OCI-LY7 (cell line): ENCODE data around the gene PLEKHH2. TPM values are rescaled to one million over a fixed set of nuclear protein-coding genes. Genes with fewer than 3 reads are reported as not detected.

Source experiments
- BruUV-seq: library from RNA; stranded (reverse); fragments of 400-500 nt; replicated peaks from 2 replicates; lab custom pipeline; 2021; lab: Mats Ljungman, UMichigan
- CTCF ChIA-PET: fragments of 300-600 bp; sonication (Branson Sonifier 250); formaldehyde crosslinking; loops from one replicate; lab custom pipeline; 2022; ENCODE audit warnings: antibody characterized with exemption; ENCODE audit not compliant: unreplicated experiment; lab: Charles Lee
- POLR2A ChIA-PET: fragments of 300-600 bp; sonication (Branson Sonifier 250); formaldehyde crosslinking; loops from one replicate; lab custom pipeline; 2022; ENCODE audit warnings: antibody characterized with exemption; lab: Charles Lee
- DNase-seq: peaks from one replicate; pipeline ENCODE4 v3.0.0-alpha.2; 2015; ENCODE audit warnings: low spot score
- H2AFZ ChIP-seq: fragments of 200-600 bp; sonication (generic), shearing (Covaris generic); 2 replicates; pipeline ENCODE4 v1.6.1; 2014; ENCODE audit warnings: mild to moderate bottlenecking, antibody characterized with exemption, low read length, moderate library complexity
- H3K27ac ChIP-seq: fragments of 200-600 bp; sonication (generic); 2 replicates; pipeline ENCODE4 v1.5.1; 2014; ENCODE audit warnings: mixed run types, low read depth, mild to moderate bottlenecking, moderate library complexity, low read length, inconsistent platforms; ENCODE audit not compliant: poor library complexity, severe bottlenecking
- H3K36me3 ChIP-seq: fragments of 200-600 bp; sonication (generic); 2 replicates; pipeline ENCODE4 v1.6.1; 2014; ENCODE audit warnings: mild to moderate bottlenecking, antibody characterized with exemption, low read length, moderate library complexity, mixed read lengths; ENCODE audit not compliant: insufficient read depth
- H3K4me1 ChIP-seq: fragments of 200-600 bp; sonication (generic); 2 replicates; pipeline ENCODE4 v1.5.1; 2014; ENCODE audit warnings: mild to moderate bottlenecking, low read length; ENCODE audit not compliant: insufficient read depth, poor library complexity, severe bottlenecking
- H3K4me2 ChIP-seq: fragments of 200-600 bp; sonication (generic); 2 replicates; pipeline ENCODE4 v1.6.1; 2014; ENCODE audit warnings: mild to moderate bottlenecking, low read length
- H3K4me3 ChIP-seq: fragments of 200-600 bp; sonication (generic); 2 replicates; pipeline ENCODE4 v1.5.1; 2014; ENCODE audit warnings: mild to moderate bottlenecking, low read depth, low read length; ENCODE audit not compliant: poor library complexity, severe bottlenecking
- H3K79me2 ChIP-seq: fragments of 200-600 bp; sonication (generic); 2 replicates; pipeline ENCODE4 v1.6.1; 2016; ENCODE audit warnings: low read depth, mild to moderate bottlenecking, low read length, moderate library complexity, mixed read lengths; ENCODE audit not compliant: insufficient read depth
- H3K9me2 ChIP-seq: fragments of 200-600 bp; sonication (generic); 2 replicates; pipeline ENCODE4 v1.6.1; 2016; ENCODE audit warnings: mild to moderate bottlenecking, low read length, mixed read lengths; ENCODE audit not compliant: insufficient read depth
- H3K9me3 ChIP-seq: fragments of 200-600 bp; sonication (generic); 2 replicates; pipeline ENCODE4 v1.6.1; 2014; ENCODE audit warnings: mild to moderate bottlenecking, mixed run types, low read length, mixed read lengths
- H4K20me1 ChIP-seq: fragments of 200-600 bp; sonication (generic); 2 replicates; pipeline ENCODE4 v1.6.1; 2014; ENCODE audit warnings: mild to moderate bottlenecking, antibody characterized with exemption, low read length, moderate library complexity, mixed read lengths; ENCODE audit not compliant: insufficient read depth
- EZH2phosphoT487 ChIP-seq: fragments of 200-600 bp; sonication (generic); IDR thresholded peaks from 2 replicates; pipeline ENCODE4 v1.6.1; 2018; ENCODE audit warnings: low read depth, borderline replicate concordance, mild to moderate bottlenecking, mixed run types, antibody characterized with exemption, low read length, moderate library complexity, mixed read lengths
- intact Hi-C: fragments of 100-400 bp; cut with micrococcal nuclease; formaldehyde crosslinking; loops from one replicate; pipeline ENCODE4 v1.10.0; 2022; ENCODE audit not compliant: unreplicated experiment
- total RNA-seq, 2 experiments: library from RNA; depleted of rRNA in 1 of 2; stranded (reverse); fragments of >200 nt in 1 of 2; shearing (Covaris generic) in 1 of 2; gene quantifications; 2 replicates each; pipeline ENCODE4 v1.2.3, GENCODE V29; 2014 to 2022
- TF ChIP-seq, protein P1 (sequence below): fragments of 200-600 bp; sonication (generic); conservative IDR thresholded peaks from 2 replicates; pipeline ENCODE4 v1.5.1; 2014; ENCODE audit warnings: mild to moderate bottlenecking, antibody characterized with exemption, low read length, moderate library complexity, mixed read lengths

The PLEKHH2 gene
- total RNA-seq, 2 experiments from 2014 or later: 1.5 to 2.6 TPM

DNA sequence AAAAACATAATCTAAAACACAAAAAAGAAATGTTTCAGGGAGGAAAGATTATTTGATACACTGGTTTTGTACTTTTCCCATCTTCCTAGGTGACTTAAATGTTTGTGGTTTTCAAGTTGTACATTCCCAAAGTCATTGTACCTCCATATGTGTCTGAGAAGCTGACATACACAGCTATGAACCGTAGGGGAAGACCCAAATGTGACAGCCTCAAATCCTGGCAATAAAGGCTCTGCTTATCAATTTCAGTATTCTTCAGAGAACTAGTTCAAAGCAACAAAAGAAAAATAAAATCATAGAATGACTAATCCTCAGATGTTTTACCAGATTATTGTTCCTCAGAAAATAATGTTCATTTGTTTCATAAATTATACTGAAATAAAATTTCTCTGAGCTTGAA is 139.3 kb downstream of the PLEKHH2 start:
- intact Hi-C loops: no loop called here
- H3K79me2 ChIP-seq: no peaks in the 10 kb centered on the region
- no peaks in the 10 kb centered on the region for H3K36me3 ChIP-seq
- ChIA-PET CTCF (no interaction called here), POLR2A (interaction anchor here (1.3 kb wide), 1 partner anchor 10 kb away, joined by 3 read pairs; no protein-coding TSS in a partner anchor)
- no peak overlapping the region for H2AFZ ChIP-seq
- H3K9me3 ChIP-seq: no peaks in the 10 kb centered on the region
- no peak overlapping the region for H3K4me3 ChIP-seq
- no peak overlapping the region for H3K27ac ChIP-seq
- no TSS peak for BruUV-seq
- H3K4me2 ChIP-seq: no peak overlapping the region
- 0 out of 2 replicates have a peak, but pooled peaks cover 4% of the 10 kb centered on the region for H3K9me2 ChIP-seq
- H4K20me1 ChIP-seq: no peaks in the 10 kb centered on the region
- DNase-seq: no peak
- peaks cover 8% of the 10 kb centered on the region for H3K4me1 ChIP-seq
- TF ChIP-seq EZH2phosphoT487: no peak
- TF ChIP-seq, protein P1, sequence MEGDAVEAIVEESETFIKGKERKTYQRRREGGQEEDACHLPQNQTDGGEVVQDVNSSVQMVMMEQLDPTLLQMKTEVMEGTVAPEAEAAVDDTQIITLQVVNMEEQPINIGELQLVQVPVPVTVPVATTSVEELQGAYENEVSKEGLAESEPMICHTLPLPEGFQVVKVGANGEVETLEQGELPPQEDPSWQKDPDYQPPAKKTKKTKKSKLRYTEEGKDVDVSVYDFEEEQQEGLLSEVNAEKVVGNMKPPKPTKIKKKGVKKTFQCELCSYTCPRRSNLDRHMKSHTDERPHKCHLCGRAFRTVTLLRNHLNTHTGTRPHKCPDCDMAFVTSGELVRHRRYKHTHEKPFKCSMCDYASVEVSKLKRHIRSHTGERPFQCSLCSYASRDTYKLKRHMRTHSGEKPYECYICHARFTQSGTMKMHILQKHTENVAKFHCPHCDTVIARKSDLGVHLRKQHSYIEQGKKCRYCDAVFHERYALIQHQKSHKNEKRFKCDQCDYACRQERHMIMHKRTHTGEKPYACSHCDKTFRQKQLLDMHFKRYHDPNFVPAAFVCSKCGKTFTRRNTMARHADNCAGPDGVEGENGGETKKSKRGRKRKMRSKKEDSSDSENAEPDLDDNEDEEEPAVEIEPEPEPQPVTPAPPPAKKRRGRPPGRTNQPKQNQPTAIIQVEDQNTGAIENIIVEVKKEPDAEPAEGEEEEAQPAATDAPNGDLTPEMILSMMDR: no peak

DNA sequence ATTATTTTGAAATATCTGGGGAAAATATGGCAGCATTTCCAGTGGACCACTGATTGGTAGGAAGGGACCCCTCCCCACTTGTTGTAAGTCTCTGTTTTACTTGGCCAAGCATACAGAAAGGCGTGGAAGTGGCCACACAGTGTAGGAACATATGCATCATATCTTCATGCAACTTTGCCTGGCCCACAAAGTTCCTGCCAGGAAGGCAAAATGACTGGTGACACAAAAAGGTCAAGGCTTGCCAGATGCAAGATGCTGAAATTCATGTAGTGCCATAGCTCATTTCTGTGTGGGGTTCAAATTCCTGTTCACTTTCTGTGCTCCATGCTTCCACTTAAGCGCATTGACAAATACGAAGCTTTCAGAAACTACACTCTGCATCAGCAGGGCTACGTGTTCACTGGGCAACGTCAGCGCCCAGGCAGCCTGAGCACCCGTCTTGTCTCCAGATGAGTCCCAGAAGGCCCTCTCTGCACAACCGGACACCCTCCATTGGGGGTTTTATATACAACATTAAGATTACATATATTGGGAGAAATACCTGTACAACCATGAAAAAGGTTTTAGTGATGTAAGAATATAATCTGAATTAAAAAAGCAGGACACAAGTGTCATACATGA is 140.4 kb downstream of the PLEKHH2 start:
- Histone ChIP-seq H3K27ac (no peak overlapping the region), H3K4me1 (peaks cover 8% of the 10 kb centered on the region), H3K79me2 (no peaks in the 10 kb centered on the region), H3K9me2 (0 out of 2 replicates have a peak, but pooled peaks cover 4% of the 10 kb centered on the region), H3K9me3 (no peaks in the 10 kb centered on the region), H3K4me3 (no peak overlapping the region), H2AFZ (no peak overlapping the region), H4K20me1 (no peaks in the 10 kb centered on the region), H3K4me2 (no peak overlapping the region), H3K36me3 (no peaks in the 10 kb centered on the region)
- BruUV-seq: no TSS peak
- ChIA-PET POLR2A (interaction anchor here (0.6 to 1.3 kb wide), 2 partner anchors 9 to 30 kb away, joined by 3 to 8 read pairs; no protein-coding TSS in a partner anchor), CTCF (no interaction called here)
- intact Hi-C loops: no loop called here
- DNase-seq: no peak
- TF ChIP-seq EZH2phosphoT487: no peak

DNA sequence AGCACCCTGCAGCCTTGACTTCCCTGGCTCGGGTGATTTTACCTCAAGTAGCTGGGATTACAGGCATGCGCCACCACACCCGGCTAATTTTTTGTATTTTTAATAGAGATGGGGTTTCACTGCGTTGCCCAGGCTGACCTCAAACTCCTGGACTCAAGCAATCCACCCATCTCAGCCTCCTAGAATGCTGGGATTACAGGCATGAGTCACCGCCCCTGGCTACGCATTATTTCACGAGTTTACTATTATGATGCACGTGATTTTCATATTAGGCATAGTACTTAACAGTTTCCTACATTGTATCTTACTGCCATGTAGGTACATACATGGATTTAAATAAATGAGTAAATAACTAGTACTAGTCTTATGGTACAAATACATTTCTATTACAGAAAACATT is 141.2 kb downstream of the PLEKHH2 start:
- no peak overlapping the region for H3K27ac ChIP-seq
- no peak for DNase-seq
- TF ChIP-seq, protein P1: no peak
- no peaks in the 10 kb centered on the region for H3K9me3 ChIP-seq
- CTCF ChIA-PET: no interaction called here
- H3K9me2 ChIP-seq: 0 out of 2 replicates have a peak, but pooled peaks cover 3% of the 10 kb centered on the region
- peaks cover 8% of the 10 kb centered on the region for H3K4me1 ChIP-seq
- H3K4me3 ChIP-seq: no peak overlapping the region
- intact Hi-C loops: no loop called here
- BruUV-seq: no TSS peak
- POLR2A ChIA-PET: no interaction called here
- H4K20me1 ChIP-seq: no peaks in the 10 kb centered on the region
- H3K79me2 ChIP-seq: no peaks in the 10 kb centered on the region
- H3K4me2 ChIP-seq: no peak overlapping the region
- H2AFZ ChIP-seq: no peak overlapping the region
- H3K36me3 ChIP-seq: no peaks in the 10 kb centered on the region
